BLaER1 treated with 17β-estradiol and CSF1 and Interleukin-3, amounts not matched to agents 10 nM and 100 nM (cell line): ENCODE measurements around the gene ZFP36L1.

Source experiments
- H3K27ac ChIP-seq, 11 experiments: shearing (Covaris generic); formaldehyde crosslinking; 2 replicates each; pipeline ENCODE4 v1.8.1; 2022
- H3K27me3 ChIP-seq, 11 experiments: shearing (Covaris generic); formaldehyde crosslinking; 2 replicates each; pipeline ENCODE4 v1.8.1; 2022
- H3K36me3 ChIP-seq, 11 experiments: shearing (Covaris generic); formaldehyde crosslinking; 2 replicates each; pipeline ENCODE4 v1.8.1; 2022
- H3K4me1 ChIP-seq, 10 experiments: shearing (Covaris generic); formaldehyde crosslinking; 2 replicates each; pipeline ENCODE4 v1.8.1; 2022
- H3K4me2 ChIP-seq, 11 experiments: shearing (Covaris generic); formaldehyde crosslinking; 2 replicates each; pipeline ENCODE4 v1.8.1; 2022
- H3K4me3 ChIP-seq, 10 experiments: shearing (Covaris generic); formaldehyde crosslinking; 2 replicates each; pipeline ENCODE4 v1.8.1; 2022
- H3K9ac ChIP-seq, 11 experiments: shearing (Covaris generic); formaldehyde crosslinking; 2 replicates each; pipeline ENCODE4 v1.8.1; 2022
- H3K9me3 ChIP-seq, 11 experiments: shearing (Covaris generic); formaldehyde crosslinking; replicated peaks in 1 of 11; 2 replicates each; pipeline ENCODE4 v1.8.1; 2022
- H4K20me1 ChIP-seq, 11 experiments: shearing (Covaris generic); formaldehyde crosslinking; 2 replicates each; pipeline ENCODE4 v1.8.1; 2022
- Cebpa-rat ChIP-seq, 11 experiments: shearing (Covaris generic); IDR thresholded peaks; 2 replicates each; pipeline ENCODE4 v1.8.1; 2022

The ZFP36L1 gene

GRCh38 chr14:68819260-68819691 is 26.4 kb upstream of the ZFP36L1 start:
- peak overlapping the region; percentile 49 to 79 (median 71); a peak in 21 of 22 replicates for H3K4me2 ChIP-seq
- peaks cover 0 to 2% (median 0%) of the 10 kb centered on the region in 11 experiments; a peak in 2 of 22 replicates for H4K20me1 ChIP-seq
- H3K4me1 ChIP-seq = peaks cover 63 to 86% (median 75%) of the 10 kb centered on the region in 10 experiments
- no peaks in the 10 kb centered on the region for H3K9me3 ChIP-seq
- peak overlapping the region in 5 of 11 experiments; percentile 6 to 26 (median 21); a peak in 3 of 22 replicates for H3K9ac ChIP-seq
- H3K4me3 ChIP-seq = no peak overlapping the region
- peak overlapping the region in 3 of 11 experiments; percentile 2 to 33 (median 11); a peak in 2 of 22 replicates for H3K27ac ChIP-seq
- TF ChIP-seq Cebpa-rat (IDR thresholded peaks at IDR 0.05) = no peak
- no peaks in the 10 kb centered on the region for H3K36me3 ChIP-seq
- H3K27me3 ChIP-seq = no peaks in the 10 kb centered on the region

GRCh38 chr14:68817506-68818212 is 24.8 kb upstream of the ZFP36L1 start:
- H3K27ac ChIP-seq = peak overlapping the region in 8 of 11 experiments; percentile 97 to 100 (median 98); a peak in 12 of 22 replicates
- no peak for TF ChIP-seq Cebpa-rat (IDR thresholded peaks at IDR 0.05)
- H3K9ac ChIP-seq = peak overlapping the region; percentile 92 to 99 (median 98); a peak in 19 of 22 replicates
- peaks cover 80 to 96% (median 89%) of the 10 kb centered on the region in 10 experiments for H3K4me1 ChIP-seq
- peak overlapping the region; percentile 89 to 100 (median 98); a peak in 20 of 22 replicates for H3K4me2 ChIP-seq
- no peaks in the 10 kb centered on the region for H3K27me3 ChIP-seq
- H3K36me3 ChIP-seq = no peaks in the 10 kb centered on the region
- no peak overlapping the region for H3K4me3 ChIP-seq
- H4K20me1 ChIP-seq = peaks cover 0 to 11% (median 0%) of the 10 kb centered on the region in 11 experiments; a peak in 2 of 22 replicates
- no peaks in the 10 kb centered on the region for H3K9me3 ChIP-seq

GRCh38 chr14:68816943-68817430 is 24.1 kb upstream of the ZFP36L1 start:
- peak overlapping the region; percentile 49 to 77 (median 64); a peak in 15 of 20 replicates for H3K4me3 ChIP-seq

GRCh38 chr14:68816183-68816942 is 23.5 kb upstream of the ZFP36L1 start:
- TF ChIP-seq Cebpa-rat (IDR thresholded peaks at IDR 0.05) = no peak
- H3K4me3 ChIP-seq = peak overlapping the region; percentile 49 to 77 (median 64)
- no peaks in the 10 kb centered on the region for H3K9me3 ChIP-seq
- no peaks in the 10 kb centered on the region for H3K27me3 ChIP-seq
- H3K9ac ChIP-seq = peak overlapping the region; percentile 92 to 99 (median 98)
- H3K4me1 ChIP-seq = peaks cover 78 to 92% (median 86%) of the 10 kb centered on the region in 10 experiments
- H3K27ac ChIP-seq = peak overlapping the region; percentile 97 to 100 (median 99)
- H3K4me2 ChIP-seq = peak overlapping the region; percentile 89 to 100 (median 98)
- no peaks in the 10 kb centered on the region for H3K36me3 ChIP-seq
- H4K20me1 ChIP-seq = peaks cover 0 to 11% (median 0%) of the 10 kb centered on the region in 11 experiments; a peak in 2 of 22 replicates

More at GRCh38 chr14:68816943-68817430, 24.1 kb upstream of the ZFP36L1 start:
- Histone ChIP-seq H4K20me1 (peaks cover 0 to 11% (median 0%) of the 10 kb centered on the region in 11 experiments; a peak in 2 of 22 replicates), H3K9me3 (no peaks in the 10 kb centered on the region), H3K27me3 (no peaks in the 10 kb centered on the region), H3K4me1 (peaks cover 84 to 96% (median 90%) of the 10 kb centered on the region in 10 experiments), H3K27ac (peak overlapping the region; percentile 97 to 100 (median 99)), H3K9ac (peak overlapping the region; percentile 92 to 99 (median 98)), H3K36me3 (no peaks in the 10 kb centered on the region), H3K4me2 (peak overlapping the region; percentile 89 to 100 (median 98))
- no peak for TF ChIP-seq Cebpa-rat (IDR thresholded peaks at IDR 0.05)

- Histone ChIP-seq H3K36me3 (no peaks in the 10 kb centered on the region), H3K4me3 (peak overlapping the region; percentile 49 to 77 (median 64)), H3K27ac (peak overlapping the region; percentile 97 to 100 (median 99)), H3K27me3 (no peaks in the 10 kb centered on the region), H3K4me1 (peaks cover 70 to 90% (median 80%) of the 10 kb centered on the region in 10 experiments), H3K9ac (peak overlapping the region; percentile 92 to 99 (median 98)), H3K4me2 (peak overlapping the region; percentile 89 to 100 (median 98)), H4K20me1 (peaks cover 0 to 11% (median 0%) of the 10 kb centered on the region in 11 experiments; a peak in 2 of 22 replicates), H3K9me3 (peaks cover 0 to 6% (median 0%) of the 10 kb centered on the region in 11 experiments; a peak in 1 of 22 replicates)
- no peak for TF ChIP-seq Cebpa-rat (IDR thresholded peaks at IDR 0.05)
Observed at GRCh38 chr14:68815298-68816182, 22.7 kb upstream of the ZFP36L1 start.

GRCh38 chr14:68814539-68815297 is 21.9 kb upstream of the ZFP36L1 start:
- no peak for TF ChIP-seq Cebpa-rat (IDR thresholded peaks at IDR 0.05)
- peaks cover 62 to 88% (median 71%) of the 10 kb centered on the region in 10 experiments for H3K4me1 ChIP-seq
- H3K36me3 ChIP-seq = no peaks in the 10 kb centered on the region
- peak overlapping the region; percentile 92 to 99 (median 98) for H3K9ac ChIP-seq
- H3K27ac ChIP-seq = peak overlapping the region; percentile 97 to 100 (median 99)
- H3K9me3 ChIP-seq = peaks cover 0 to 10% (median 0%) of the 10 kb centered on the region in 11 experiments; a peak in 1 of 22 replicates
- H3K27me3 ChIP-seq = no peaks in the 10 kb centered on the region
- H3K4me3 ChIP-seq = peak overlapping the region; percentile 49 to 77 (median 64)
- peaks cover 0 to 11% (median 0%) of the 10 kb centered on the region in 11 experiments; a peak in 2 of 22 replicates for H4K20me1 ChIP-seq
- peak overlapping the region; percentile 89 to 100 (median 98) for H3K4me2 ChIP-seq

GRCh38 chr14:68814238-68814538 is 21.3 kb upstream of the ZFP36L1 start:
- peak overlapping the region; percentile 49 to 77 (median 64) for H3K4me3 ChIP-seq
- peaks cover 56 to 87% (median 66%) of the 10 kb centered on the region in 10 experiments for H3K4me1 ChIP-seq
- peak overlapping the region; percentile 89 to 100 (median 98) for H3K4me2 ChIP-seq
- peaks cover 0 to 11% (median 0%) of the 10 kb centered on the region in 11 experiments; a peak in 2 of 22 replicates for H4K20me1 ChIP-seq
- H3K9me3 ChIP-seq = peaks cover 0 to 14% (median 0%) of the 10 kb centered on the region in 11 experiments; a peak in 5 of 22 replicates
- H3K27me3 ChIP-seq = no peaks in the 10 kb centered on the region
- peak overlapping the region; percentile 97 to 100 (median 99) for H3K27ac ChIP-seq
- H3K9ac ChIP-seq = peak overlapping the region; percentile 92 to 99 (median 98)
- TF ChIP-seq Cebpa-rat (IDR thresholded peaks at IDR 0.05) = no peak
- H3K36me3 ChIP-seq = no peaks in the 10 kb centered on the region
